NCI-H128 (cell line): ENCODE data around the gene CCDC8.
"Not testable (repeated sequence)": the region's sequence is repeated elsewhere in the genome, so short reads cannot be mapped to it uniquely, and the experiment has no call there.

Source experiments
- DNase-seq: peaks from one replicate; lab custom pipeline; 2025; ENCODE audit not compliant: unreplicated experiment; lab: John Stamatoyannopoulos, UW

Gene CCDC8

DNA sequence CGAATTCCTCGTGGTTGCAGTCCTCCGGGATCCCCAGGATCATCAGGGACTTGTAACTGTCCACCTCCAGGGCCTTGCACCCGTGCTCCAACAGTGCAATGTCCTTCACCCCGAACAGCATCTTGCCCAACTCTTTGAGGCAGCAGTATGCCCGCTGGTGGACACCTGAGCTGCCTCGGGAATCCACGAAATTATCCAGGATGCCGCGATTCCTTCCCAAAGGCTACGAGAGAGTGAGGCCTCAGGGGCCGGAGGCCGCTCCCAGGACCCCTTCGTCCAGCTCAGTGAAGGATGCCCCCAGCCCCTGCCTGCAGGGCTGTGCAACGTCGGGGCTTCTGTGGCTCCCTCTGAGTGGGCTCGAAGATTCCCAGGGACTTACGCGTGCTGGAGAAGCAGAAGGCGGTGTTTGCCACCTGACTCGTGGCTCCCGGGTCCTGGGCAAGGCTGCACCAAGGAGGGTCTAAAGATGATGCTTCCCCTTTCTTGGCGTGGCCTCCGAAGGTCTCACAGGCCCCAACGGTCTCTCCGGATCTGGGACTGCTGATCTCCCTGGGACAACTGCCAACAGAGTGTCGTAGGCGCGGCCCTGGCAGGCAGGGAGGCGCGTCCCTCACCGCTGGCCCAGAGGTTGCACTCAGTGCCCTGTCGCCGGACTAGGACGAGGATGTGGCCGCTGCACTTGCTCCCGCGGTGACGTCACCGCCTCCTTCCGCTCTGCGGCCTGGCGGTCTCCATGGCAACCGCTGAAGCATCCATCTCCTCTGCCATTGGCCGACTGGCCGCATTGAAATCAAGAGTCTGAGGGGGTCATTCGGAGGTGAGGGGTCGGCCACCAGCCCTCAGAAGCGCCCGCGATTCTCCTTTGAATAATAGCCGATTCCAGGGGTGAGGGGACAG is 15.1 kb upstream of the CCDC8 start, which contains the start of gene PNMA8C:
Gene PNMA8C (minus strand): TSS at position 698 of the 897 bp plus-strand sequence. CDS start 577 bp downstream, at position 121.
- DNase-seq = no peak

DNA sequence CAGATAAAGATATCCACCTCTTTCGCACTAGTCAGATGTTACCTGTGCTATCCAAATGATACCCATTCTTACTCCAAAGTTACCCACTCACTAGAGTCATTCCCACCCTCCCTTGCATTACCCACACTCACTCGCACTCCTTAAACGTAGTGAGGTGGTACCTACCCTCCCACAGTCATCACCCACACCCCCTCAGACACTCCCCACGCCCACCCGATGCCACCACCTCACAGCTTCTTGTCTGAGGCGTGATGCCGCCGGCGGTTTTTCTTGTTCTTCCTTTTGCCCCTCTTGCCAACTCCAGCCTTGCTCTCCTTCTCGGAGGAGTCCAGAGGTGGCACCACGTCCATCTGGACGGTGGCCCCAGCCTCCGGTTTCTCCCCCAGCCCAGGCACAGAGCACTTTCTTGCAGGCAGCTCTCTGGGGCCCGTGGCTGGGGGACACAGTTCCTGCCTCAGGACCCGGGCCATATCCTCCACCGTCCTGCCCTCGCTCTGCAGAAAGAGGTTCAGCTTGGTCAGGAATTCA is 14.2 kb upstream of the CCDC8 start:
- no peak for DNase-seq

DNA sequence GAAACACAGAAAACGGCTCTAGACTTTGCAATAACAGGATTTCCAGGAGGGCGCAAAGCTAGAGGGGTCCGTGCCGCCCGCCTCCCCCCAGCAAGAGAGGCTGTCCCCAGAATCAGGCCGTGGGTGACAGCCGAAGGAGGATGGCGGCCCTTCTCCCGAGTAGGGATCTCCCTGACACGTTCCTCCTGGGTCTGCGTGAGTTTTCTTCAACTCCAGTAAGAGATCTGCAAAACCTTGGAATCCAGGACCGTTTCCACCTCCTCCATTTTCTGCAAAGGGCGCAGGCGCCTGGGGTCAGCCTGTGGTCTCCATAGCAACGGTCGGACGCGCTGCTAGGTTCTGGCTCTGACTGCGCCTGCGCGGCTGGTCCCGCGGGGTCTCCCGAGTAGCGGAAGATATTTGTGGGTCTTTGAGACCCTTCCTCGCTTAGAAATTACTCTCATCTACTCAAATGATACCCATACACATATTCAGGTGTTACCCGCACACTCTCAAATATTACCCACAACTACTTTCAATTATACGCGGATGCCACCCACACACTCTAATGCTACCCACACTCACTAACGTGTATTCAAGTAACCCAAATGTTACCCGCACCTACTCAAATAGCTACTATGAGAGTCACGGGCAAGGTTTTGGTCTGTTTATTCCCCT is 13.3 kb upstream of the CCDC8 start:
- peak; percentile 56 for DNase-seq

DNA sequence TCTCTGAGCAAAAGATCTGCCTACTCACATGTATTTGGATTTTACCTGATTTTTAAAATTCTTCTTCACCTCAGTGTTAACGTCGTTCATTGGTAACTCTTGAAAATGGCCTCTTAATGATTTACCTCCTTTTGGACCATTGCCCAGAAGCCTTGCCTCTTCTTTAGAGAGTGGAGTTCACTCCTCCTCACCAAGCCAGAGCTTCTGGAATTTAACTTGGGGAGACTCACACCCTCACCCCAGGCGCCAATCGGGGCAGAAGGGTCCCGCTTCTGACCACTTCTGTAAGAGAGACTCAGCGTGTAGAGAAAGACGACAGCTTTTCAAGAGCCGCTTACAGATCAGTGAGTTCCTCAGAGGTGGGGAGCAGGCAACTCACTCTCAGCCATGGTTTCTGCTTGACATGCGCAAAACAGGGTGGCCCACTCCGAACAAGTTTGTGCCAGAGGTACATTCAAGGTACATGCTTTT is 12.7 kb upstream of the CCDC8 start:
- DNase-seq = no peak

DNA sequence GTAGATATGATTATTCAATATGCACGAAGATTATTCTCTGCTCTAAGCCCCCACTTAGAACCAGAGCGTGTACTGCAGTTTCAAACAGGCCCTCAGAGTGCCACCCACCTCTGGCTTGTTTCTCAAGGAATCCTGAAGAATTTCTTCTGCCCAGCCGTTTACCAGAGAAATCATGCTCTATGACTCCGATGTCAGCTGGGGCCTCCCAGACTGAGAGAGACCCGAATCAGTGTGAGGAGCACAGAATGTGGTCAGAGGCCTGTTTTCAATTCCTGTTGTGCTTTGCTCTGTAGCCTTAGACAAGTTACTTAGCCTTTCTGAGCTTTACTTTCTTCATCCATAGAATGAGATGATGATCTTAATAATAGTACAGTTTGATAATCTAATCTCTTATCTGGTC is 9.8 kb upstream of the CCDC8 start:
- no peak for DNase-seq

DNA sequence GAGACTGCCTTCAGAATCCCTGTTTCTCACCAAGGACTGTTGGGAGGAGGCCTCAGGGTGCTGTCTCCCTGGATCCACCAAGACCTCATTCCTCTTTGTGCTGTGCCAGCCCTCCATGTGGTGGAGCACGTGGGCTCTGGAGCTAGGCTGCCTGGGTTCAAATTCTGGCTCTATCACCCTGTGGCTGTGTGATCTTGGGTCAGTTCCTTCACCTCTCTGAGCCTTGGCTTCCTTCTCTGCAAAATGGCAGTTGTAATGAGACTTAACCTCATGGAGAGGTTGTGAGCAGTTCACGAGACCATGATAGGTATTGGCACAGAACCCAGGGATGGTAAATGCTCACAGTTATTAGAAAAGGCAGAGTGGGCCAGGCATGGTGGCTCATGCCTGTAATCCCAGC is 9.0 kb upstream of the CCDC8 start:
- DNase-seq = no peak

DNA sequence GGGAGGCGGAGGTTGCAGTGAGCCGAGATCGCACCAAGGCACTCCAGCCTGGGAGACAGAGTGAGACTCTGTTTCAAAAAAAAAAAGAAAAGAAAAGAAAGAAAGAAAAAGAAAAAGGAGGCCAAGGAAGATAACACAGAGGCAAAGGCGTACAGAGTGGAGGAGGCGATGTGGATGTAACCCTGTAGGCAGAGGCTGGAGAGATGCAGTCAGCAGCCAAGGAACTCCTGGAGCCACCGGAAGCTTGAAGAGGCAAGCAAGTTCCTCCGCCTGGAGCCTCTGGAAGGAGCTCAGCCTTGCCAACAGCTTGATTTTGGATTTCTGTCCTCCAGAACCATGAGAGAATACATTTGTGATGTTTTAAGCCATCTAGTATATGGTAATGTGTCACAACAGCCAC is 6.7 kb upstream of the CCDC8 start:
- DNase-seq = no peak

DNA sequence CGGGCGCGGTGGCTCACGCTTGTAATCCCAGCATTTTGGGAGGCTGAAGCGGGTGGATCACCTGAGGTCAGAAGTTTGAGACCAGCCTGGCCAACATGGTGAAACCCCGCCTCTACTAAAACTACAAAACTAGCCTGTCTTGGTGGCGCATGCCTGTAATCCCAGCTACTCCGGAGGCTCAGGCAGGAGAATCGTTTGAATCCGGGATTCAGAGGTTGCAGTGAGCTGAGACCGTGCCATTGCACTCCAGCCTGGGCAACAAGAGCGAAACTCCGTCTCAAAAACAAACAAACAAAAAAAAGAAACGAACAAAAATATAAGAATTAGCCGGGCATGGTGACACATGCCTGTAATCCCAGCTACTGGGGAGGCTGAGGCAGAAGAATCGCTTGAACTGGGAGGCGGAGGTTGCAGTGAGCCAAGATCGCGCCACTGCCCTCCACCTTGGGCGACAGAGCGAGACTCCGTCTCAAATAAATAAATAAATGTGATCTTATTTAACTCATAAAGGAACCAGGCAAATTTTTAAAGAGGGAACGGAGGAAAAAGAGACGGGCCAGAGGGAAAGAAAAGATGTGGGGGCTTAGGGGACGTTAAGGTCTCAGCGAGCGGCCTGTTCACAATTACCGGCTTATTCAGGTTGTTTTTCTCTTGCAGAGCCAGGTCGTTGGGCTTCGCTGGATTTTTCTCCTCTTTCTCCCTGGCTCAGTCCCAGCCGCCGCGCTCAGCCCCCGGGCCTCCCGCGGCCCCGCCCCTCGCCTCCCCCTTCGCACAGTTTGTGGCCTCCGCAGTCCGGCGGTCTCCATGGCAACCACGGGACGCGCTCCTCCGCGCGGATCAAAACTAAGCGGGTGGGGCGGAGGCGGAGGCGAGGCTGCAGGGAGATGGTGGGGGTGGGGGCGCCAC is 2.7 kb upstream of the CCDC8 start:
- peak; percentile 78 for DNase-seq

DNA sequence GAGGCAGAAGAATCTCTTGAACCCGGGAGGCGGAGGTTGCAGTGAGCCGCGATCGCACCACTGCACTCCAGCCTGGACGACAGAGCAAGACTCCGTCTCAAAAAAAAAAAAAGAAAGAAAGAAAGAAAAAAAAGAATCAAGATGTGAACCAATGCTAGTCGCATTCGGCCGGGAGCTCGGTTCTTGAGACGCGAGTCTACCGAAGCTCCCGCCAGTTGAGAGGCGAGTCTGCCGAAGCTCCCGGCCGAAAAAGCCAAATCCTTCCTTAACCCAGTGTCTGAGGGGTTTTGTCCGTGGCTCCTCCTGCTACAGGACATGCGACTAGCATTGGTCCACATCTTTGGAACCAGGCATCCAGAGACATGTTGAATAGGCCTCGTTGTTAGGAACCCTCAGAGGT is 1.5 kb upstream of the CCDC8 start:
- DNase-seq = not testable (repeated sequence)

DNA sequence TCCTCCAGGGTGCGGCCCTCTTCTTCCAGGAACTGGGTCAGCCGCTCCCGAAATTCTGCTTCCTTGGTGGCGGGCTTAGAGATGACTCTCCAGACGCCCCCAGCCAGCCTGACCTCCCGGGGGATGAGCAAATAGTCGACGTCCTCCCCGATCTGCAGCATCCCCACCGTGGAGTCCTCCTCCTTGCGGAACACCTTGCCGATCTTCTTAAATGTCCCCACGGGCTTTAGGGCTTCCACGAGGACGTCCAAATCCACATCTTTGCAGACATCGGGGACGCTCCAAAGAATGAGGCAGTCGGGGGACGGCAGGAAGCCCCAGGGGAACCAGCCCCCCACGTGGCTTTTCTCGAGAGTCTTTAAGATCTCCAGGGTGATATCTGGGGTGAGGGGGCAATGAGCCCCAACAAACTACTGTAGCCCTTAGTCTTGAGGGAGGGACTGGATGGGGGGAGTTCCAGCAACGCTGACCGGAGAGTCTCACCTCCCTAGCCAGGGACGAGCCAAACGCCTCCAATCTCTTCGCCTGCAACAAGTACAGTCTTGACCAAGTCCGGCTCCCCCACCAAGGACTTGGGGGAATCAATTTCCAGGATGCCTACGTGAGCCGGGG is 608 bp downstream of the CCDC8 start:
- DNase-seq = no peak

DNA sequence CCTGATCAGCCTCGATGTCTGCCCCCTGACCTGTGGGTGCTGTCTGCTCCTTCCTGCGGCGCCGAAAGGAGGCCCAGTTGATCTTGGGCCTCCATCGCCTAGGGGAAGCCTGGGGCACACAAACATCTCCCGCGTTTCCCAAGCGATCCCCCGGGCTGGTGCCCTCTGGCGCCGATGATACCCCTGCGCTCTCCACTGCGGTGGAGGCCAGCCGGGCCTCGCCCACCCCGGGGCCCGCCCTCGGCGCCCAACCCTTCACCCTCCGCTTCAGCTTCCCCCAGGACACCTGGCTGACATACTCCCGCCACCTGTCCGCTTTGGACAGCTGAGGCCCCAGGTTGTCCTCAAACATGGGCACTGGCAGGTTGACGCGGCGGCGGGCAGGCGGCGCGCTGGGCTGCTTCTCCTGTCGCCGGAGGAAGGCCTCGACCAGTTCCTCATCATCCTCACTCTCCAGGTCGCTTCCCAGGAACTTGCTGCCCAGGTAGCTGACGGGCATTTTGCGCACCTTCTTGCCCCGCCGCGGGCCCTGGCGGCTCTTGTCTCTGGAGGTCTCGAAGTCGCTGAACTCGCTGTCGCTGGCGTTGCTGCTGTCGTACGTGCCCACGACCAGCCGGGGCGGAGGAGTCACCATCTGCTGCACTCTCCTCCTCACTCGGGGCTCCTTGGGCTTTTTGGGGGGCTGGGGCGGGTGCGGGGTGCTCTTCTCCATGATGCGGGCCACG is 1.3 kb downstream of the CCDC8 start:
- no peak for DNase-seq

DNA sequence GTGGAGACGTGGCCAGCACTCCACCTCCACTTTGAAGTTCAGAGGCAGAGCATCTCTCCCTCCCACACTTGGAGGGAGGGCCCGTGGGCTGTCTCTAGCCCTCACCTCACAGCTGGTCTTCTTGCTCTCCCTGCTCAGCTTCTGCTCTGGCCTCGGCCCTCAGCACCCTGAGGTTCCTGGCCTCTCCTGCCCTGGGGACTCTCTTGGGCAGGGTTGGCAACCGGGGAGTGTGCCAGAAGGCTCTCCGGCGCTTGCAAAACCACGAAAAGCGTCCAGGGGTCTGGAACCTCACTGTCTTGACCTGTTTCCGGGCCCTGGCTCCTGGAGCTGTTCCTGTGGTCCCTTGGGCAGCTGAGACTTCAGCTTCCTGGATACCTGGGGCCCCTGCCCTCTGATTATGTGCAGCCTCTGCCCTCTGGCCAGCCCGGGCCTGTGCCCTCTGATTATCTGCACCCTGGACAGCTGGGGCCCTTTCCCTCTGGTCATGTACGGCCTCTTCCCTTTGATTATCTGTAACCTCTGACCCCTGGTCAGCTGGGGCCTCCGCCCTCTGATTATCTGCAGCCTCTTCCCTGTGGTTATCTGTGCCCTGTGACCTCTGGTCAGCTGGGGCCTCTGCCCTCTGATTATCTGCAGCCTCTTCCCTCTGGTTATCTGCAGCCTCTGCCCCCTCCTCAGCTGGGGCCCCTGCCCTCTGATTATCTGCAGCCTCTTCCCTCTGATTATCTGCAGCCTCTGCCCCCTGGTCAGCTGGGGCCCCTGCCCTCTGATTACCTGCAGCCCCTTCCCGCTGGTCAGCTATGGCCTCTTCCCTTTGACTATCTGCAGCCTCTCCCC is 2.1 kb downstream of the CCDC8 start:
- DNase-seq = no peak

DNA sequence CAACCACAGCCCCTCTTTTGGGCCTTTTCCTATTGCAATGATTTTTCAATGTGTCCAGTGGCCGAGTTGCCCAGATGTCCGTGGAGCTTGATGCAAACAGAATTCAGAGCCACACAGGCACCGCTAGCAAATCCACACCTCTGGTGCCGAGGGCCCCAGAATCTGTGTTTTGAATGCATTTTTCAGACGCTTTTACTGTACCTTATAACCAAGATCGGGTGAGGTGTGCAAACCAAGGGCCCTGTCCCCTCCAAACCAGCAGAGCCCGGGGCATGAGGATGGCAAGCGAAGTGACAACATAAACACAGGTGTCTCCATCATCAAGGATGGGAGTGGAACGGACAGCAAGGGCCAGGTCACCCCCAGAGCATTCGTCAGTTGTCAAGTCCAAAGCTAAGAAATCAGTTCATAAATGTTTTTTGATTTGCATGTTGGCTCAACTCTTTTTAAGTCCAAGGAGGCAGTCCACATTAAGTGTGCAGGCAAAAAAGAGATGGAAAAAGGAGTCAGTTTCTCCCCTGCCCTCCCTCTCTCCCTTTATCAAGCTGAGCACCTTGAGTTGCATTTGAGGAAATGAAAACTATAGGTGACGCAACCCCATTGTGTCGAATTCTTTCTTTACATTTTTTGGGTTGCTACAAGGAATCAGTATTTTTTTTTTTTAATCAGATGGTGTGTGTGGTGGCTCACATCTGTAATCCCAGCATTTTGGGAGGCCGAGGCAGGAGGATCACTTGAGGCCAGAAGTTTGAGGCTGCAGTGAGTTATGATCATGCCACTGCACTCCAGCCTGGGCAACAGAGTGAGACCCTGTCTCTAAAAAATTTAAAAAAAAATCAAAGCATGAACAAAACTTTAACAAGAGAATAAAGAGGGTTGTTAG is 2.9 kb downstream of the CCDC8 start:
- no peak for DNase-seq

DNA sequence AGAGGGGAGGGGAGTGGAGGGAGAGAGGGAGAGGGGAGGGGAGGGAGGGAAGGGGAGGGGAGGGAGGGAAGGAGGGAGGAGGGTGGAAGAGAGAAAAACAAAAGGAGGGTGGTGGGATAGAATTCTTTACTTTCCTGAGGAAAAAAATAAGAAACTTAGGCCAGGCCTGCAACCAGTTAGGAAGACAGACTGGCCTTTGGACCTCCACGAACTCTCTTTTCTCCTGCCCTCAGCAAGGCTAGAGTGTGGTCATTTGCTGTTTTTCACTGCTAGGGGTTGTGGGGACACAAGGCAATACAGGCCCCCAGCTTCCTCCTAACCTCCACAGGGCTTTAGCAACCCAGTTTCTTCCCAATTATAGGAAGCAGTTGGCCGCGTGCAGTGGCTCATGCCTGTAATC is 4.2 kb downstream of the CCDC8 start:
- no peak for DNase-seq

DNA sequence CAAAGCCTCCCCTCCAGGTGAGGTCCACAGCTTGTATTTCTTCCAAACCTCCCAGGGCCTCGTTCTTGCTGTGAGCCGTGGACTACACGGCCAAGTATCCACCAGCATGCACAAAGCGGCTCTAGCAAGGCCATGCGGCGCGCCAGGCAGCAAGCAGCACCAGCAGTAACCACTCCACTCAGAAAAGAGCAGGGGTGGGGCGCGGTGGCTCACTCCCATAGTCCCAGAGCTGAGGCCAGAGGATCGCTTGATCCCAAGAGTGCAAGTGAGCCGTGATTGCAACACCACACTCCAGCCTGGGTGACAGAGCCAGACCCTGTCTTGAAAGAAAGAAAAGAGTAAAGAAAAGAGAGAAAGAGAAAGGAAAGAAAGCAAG is 4.7 kb downstream of the CCDC8 start:
- no peak for DNase-seq

DNA sequence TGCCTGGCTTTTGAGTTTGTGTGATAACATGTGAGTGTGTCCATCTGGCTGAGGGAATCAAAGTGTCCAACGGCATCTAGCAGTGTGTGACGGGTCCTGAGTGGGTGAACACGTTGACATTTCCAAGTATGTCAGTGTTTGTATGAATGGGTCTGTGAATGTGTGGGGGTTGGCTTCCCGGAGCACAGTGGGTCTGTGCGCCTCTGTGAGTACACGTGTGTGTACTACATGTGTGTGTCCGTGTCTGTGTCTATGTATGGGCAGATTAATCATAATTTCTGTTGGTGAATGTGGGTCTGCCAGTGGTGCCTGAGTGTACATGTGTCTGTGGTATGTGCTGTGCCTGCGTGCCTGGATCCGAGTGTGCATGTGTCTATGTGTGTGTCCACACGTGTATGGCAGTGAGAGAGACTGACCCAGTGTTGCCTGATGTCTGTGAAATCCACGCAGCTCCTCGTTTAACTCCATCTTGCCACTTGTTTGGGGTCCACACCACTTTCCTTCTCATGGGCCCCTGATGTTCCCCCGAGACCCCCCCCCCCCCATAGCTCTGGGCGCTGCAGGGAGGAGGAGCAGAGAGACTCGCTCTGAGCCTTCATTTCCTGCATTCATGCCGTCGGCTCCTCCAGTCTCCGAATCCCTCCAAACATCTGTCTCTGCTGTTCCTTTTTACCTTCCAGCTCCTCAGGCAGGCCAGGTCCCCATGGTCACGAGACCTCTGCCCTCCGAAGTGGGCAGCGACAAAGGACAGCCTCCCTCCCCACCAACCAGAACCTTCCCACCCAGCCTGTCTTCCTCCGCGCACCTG is 5.3 kb downstream of the CCDC8 start:
- no peak for DNase-seq

DNA sequence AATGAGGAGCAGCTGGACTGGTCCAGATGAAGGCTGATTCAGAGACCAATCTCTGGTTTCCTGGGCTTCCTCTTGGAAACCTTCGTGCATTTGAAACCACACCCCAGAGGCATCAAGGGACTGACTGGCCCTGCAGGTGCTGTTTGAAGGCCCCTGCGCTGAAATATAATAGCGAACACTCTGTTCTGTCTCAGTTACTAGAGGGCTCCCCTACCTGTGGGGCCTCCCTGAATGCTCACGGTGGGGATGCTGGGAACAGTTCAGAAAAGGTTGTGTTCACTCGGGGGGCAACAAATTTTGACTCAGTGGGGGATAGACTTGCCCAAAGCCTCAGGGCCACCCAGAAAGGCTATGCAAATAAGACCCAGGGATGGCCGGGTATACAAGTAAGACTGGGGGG is 6.4 kb downstream of the CCDC8 start:
- no peak for DNase-seq
